ENCODE results near the gene C1QA.

C1QA gene

DNA sequence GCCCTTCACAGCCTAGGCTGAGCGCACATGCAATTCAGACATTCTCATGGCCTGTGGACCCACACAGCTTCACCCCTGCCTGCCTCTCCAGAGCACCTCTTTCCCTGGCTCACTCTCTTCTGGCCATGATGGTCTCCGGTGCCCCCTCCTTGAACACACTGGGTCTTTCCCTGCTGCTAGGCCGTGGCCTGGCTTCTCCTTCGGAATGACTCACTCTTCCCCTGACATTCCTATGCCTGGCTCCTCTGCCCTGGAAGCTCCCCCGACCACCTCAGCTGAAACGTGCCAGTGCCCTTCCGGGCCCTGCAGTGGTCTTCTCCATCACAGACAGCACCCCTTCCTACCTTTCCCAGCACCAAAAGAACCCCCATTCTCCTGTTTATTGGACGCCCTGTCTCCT, 44.9 kb upstream of the C1QA start:
- Histone ChIP-seq H4K20me1 (ENCODE audit: insufficient read depth, low read length) (peaks cover 5% of the 10 kb centered on the region), H3K9me3 (ENCODE audit: insufficient read depth, low read length, severe bottlenecking) (no peaks in the 10 kb centered on the region), H3K4me1 (ENCODE audit: insufficient read depth, low read length) (no peaks in the 10 kb centered on the region), H3K36me3 (ENCODE audit: insufficient read depth, low read length) (no peaks in the 10 kb centered on the region), H3K27ac (ENCODE audit: low read length) (no peak overlapping the region), H2AFZ (ENCODE audit: low read depth, low read length) (no peak overlapping the region), H3K4me3 (ENCODE audit: low read depth in 1 of 2, low read length in 2 of 2) (no peak overlapping the region), H3K9ac (ENCODE audit: low read depth, low read length) (no peak overlapping the region), H3K27me3 (ENCODE audit: insufficient read depth, low read length, poor library complexity) (peaks cover 2% of the 10 kb centered on the region), H3K4me2 (ENCODE audit: insufficient read depth, low read length) (no peak overlapping the region), H3K79me2 (ENCODE audit: insufficient read depth, low read length) (no peaks in the 10 kb centered on the region)
- TF ChIP-seq EZH2 (IDR thresholded peaks at IDR 0.05; ENCODE audit: borderline replicate concordance, low read depth, low read length, severe bottlenecking) = no peak
- no peak for ATAC-seq (ENCODE audit: insufficient read depth, low read depth)
- DNase-seq = no peak

DNA sequence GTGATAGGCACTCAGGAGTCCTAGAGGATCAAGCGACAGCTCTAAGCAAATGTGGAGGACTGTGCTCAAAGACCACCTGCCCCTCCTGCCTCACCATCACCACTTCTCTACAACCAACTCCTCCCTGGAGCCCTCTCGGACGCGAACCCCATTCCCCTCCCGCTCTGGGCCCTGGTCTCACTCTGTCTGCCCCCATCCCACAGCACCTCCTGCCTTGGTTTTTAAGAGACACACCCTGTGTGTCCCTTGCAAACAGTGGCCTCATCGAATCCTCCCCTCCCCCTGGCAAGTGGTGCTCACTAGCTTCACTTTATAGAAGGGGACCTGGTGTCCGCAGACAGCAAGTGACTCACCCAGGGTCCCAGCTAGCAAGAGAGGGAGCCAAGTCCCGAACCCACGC, 44.4 kb upstream of the C1QA start:
- Histone ChIP-seq H3K79me2 (ENCODE audit: insufficient read depth, low read length) (no peaks in the 10 kb centered on the region), H3K4me1 (ENCODE audit: insufficient read depth, low read length) (no peaks in the 10 kb centered on the region), H3K9ac (ENCODE audit: low read depth, low read length) (no peak overlapping the region), H3K4me2 (ENCODE audit: insufficient read depth, low read length) (no peak overlapping the region), H3K36me3 (ENCODE audit: insufficient read depth, low read length) (no peaks in the 10 kb centered on the region), H3K9me3 (ENCODE audit: insufficient read depth, low read length, severe bottlenecking) (no peaks in the 10 kb centered on the region), H2AFZ (ENCODE audit: low read depth, low read length) (no peak overlapping the region), H3K27me3 (ENCODE audit: insufficient read depth, low read length, poor library complexity) (peaks cover 2% of the 10 kb centered on the region), H4K20me1 (ENCODE audit: insufficient read depth, low read length) (peaks cover under 1% of the 10 kb centered on the region), H3K4me3 (ENCODE audit: low read depth in 1 of 2, low read length in 2 of 2) (no peak overlapping the region), H3K27ac (ENCODE audit: low read length) (no peak overlapping the region)
- DNase-seq (no peak), ATAC-seq (ENCODE audit: insufficient read depth, low read depth) (no peak)
- TF ChIP-seq EZH2 (IDR thresholded peaks at IDR 0.05; ENCODE audit: borderline replicate concordance, low read depth, low read length, severe bottlenecking) = no peak
- no peak for TF ChIP-seq CTCF (IDR thresholded peaks at IDR 0.05; ENCODE audit: borderline replicate concordance, extremely low read depth, low read length, poor library complexity, severe bottlenecking)

DNA sequence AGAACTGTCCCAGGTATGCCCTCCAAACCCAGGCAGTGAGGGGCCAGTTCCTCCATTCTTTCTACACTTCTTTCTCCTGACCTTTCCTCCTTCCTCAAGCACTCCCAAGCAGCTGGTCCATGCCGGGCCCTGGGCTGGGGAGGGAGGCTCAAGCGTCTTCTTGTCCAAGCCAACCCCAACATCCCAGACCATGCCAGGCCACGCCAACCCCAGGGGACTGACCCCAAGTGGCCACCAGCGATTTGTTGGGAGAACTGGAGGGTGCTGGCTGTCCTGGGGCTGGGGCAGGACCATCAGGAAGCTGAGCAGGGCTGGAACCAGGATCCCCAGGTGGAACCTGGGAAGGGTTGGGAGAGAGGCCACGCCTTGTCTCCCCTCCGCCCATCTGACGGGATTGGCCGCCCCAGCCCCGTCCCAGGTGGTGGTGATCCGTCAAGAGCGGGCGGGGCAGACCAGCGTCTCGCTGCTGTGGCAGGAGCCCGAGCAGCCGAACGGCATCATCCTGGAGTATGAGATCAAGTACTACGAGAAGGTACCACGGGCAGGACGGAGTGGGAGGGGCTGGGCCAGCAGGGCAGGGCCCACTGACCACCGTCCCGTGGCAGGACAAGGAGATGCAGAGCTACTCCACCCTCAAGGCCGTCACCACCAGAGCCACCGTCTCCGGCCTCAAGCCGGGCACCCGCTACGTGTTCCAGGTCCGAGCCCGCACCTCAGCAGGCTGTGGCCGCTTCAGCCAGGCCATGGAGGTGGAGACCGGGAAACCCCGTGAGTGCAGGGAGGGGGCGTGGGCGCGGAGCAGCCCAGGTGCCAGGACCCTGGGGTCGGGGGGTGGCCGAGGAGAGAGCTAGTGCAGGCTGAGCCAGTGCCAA, 43.3 kb upstream of the C1QA start:
- Histone ChIP-seq H3K4me3 (ENCODE audit: low read depth in 1 of 2, low read length in 2 of 2) (no peak overlapping the region), H3K4me2 (ENCODE audit: insufficient read depth, low read length) (no peak overlapping the region), H2AFZ (ENCODE audit: low read depth, low read length) (no peak overlapping the region), H3K4me1 (ENCODE audit: insufficient read depth, low read length) (no peaks in the 10 kb centered on the region), H3K27me3 (ENCODE audit: insufficient read depth, low read length, poor library complexity) (no peaks in the 10 kb centered on the region), H3K36me3 (ENCODE audit: insufficient read depth, low read length) (no peaks in the 10 kb centered on the region), H4K20me1 (ENCODE audit: insufficient read depth, low read length) (no peaks in the 10 kb centered on the region; the same call in none of the 2 replicates), H3K79me2 (ENCODE audit: insufficient read depth, low read length) (no peaks in the 10 kb centered on the region), H3K9ac (ENCODE audit: low read depth, low read length) (no peak overlapping the region), H3K27ac (ENCODE audit: low read length) (no peak overlapping the region), H3K9me3 (ENCODE audit: insufficient read depth, low read length, severe bottlenecking) (no peaks in the 10 kb centered on the region)
- no peak for ATAC-seq (ENCODE audit: insufficient read depth, low read depth)
- TF ChIP-seq EZH2 (IDR thresholded peaks at IDR 0.05; ENCODE audit: borderline replicate concordance, low read depth, low read length, severe bottlenecking) = no peak
- TF ChIP-seq CTCF (IDR thresholded peaks at IDR 0.05; ENCODE audit: borderline replicate concordance, extremely low read depth, low read length, poor library complexity, severe bottlenecking) = no peak
- no peak for DNase-seq

DNA sequence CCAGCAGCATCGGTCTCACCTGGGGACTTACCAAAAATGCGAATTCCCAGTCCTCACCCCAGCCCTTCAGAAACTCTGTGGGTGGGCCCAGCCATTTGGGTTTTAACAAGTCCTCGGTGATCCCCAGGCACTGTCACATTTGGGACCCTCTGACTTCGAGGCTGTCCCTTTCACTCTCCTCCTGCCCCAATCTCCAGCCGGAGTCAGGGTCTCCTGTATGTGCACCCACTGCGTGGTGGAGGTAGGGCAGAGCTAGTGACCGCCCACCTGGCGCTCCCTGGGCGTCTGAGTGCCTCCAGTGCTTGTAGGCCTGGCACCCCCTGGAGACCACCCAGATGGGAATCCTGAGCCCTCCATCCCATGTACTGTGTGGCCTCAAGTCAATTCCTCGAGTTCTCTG, 42.0 kb upstream of the C1QA start:
- DNase-seq = no peak
- Histone ChIP-seq H3K9me3 (ENCODE audit: insufficient read depth, low read length, severe bottlenecking) (no peaks in the 10 kb centered on the region), H3K4me1 (ENCODE audit: insufficient read depth, low read length) (no peaks in the 10 kb centered on the region), H3K4me3 (ENCODE audit: low read depth in 1 of 2, low read length in 2 of 2) (no peak overlapping the region), H3K36me3 (ENCODE audit: insufficient read depth, low read length) (no peaks in the 10 kb centered on the region), H3K4me2 (ENCODE audit: insufficient read depth, low read length) (no peak overlapping the region), H3K79me2 (ENCODE audit: insufficient read depth, low read length) (no peaks in the 10 kb centered on the region), H3K27me3 (ENCODE audit: insufficient read depth, low read length, poor library complexity) (no peaks in the 10 kb centered on the region), H4K20me1 (ENCODE audit: insufficient read depth, low read length) (peaks cover 7% of the 10 kb centered on the region), H3K9ac (ENCODE audit: low read depth, low read length) (no peak overlapping the region), H2AFZ (ENCODE audit: low read depth, low read length) (no peak overlapping the region), H3K27ac (ENCODE audit: low read length) (no peak overlapping the region)
- no peak for TF ChIP-seq CTCF (IDR thresholded peaks at IDR 0.05; ENCODE audit: borderline replicate concordance, extremely low read depth, low read length, poor library complexity, severe bottlenecking)
- no peak for TF ChIP-seq EZH2 (IDR thresholded peaks at IDR 0.05; ENCODE audit: borderline replicate concordance, low read depth, low read length, severe bottlenecking)
- ATAC-seq (ENCODE audit: insufficient read depth, low read depth) = no peak
